NB4 (cell line): ENCODE measurements around the gene C3orf38.
"Not testable (repeated sequence)": the region's sequence is repeated elsewhere in the genome, so short reads cannot be mapped to it uniquely, and the experiment has no call there.

Source experiments
- DNase-seq: peaks from one replicate; pipeline ENCODE4 v3.0.0; 2010; ENCODE audit warnings: low read depth
- H3K4me3 ChIP-seq: one replicate; pipeline ENCODE4 v1.5.1; 2011; ENCODE audit warnings: mild to moderate bottlenecking, low read depth, low read length, moderate library complexity
- CTCF ChIP-seq: IDR thresholded peaks from one replicate; pipeline ENCODE4 v1.5.1; 2012; ENCODE audit warnings: low read depth, low read length
- MAX ChIP-seq: IDR thresholded peaks from 2 replicates; pipeline ENCODE4 v1.6.1; 2011; ENCODE audit warnings: low read depth, low read length
- MYC ChIP-seq: IDR thresholded peaks from 2 replicates; pipeline ENCODE4 v1.6.1; 2011; ENCODE audit warnings: low read depth, low read length
- POLR2A ChIP-seq: IDR thresholded peaks from 2 replicates; pipeline ENCODE4 v1.6.1; 2011; ENCODE audit warnings: mild to moderate bottlenecking; ENCODE audit not compliant: insufficient read length; ENCODE audit errors: extremely low read depth

Gene C3orf38

GRCh38 chr3:88167173-88167572 is 17.4 kb downstream of the C3orf38 start:
- TF ChIP-seq POLR2A (no peak), CTCF (no peak), MAX (no peak), MYC (no peak)
- DNase-seq, result no peak
- no peak overlapping the region for H3K4me3 ChIP-seq

GRCh38 chr3:88167704-88168103 is 17.9 kb downstream of the C3orf38 start:
- TF ChIP-seq MYC, result no peak
- TF ChIP-seq CTCF, result no peak
- TF ChIP-seq MAX, result no peak
- TF ChIP-seq POLR2A, result no peak
- no peak for DNase-seq
- H3K4me3 ChIP-seq, result no peak overlapping the region

GRCh38 chr3:88168171-88168570 is 18.4 kb downstream of the C3orf38 start:
- H3K4me3 ChIP-seq, result no peak overlapping the region
- DNase-seq, result no peak
- TF ChIP-seq POLR2A (no peak), MYC (no peak), CTCF (no peak), MAX (no peak)

GRCh38 chr3:88180398-88180999 is 30.7 kb downstream of the C3orf38 start:
- no peak overlapping the region for H3K4me3 ChIP-seq
- DNase-seq, result peak; percentile 67
- peak; percentile 39 for TF ChIP-seq CTCF
- no peak for TF ChIP-seq POLR2A

GRCh38 chr3:88182165-88182918 is 32.6 kb downstream of the C3orf38 start:
- not testable (repeated sequence) for H3K4me3 ChIP-seq, DNase-seq

GRCh38 chr3:88188436-88188835 is 38.7 kb downstream of the C3orf38 start:
- no peak overlapping the region for H3K4me3 ChIP-seq
- TF ChIP-seq MYC (no peak), POLR2A (no peak), CTCF (no peak), MAX (no peak)
- no peak for DNase-seq
